ENCODE measurements around the gene TCP10L.

- no peak for TF ChIP-seq CTCF (IDR thresholded peaks at IDR 0.05)
- TF ChIP-seq POLR2A (IDR thresholded peaks at IDR 0.05): no peak
- TF ChIP-seq POLR2AphosphoS5 (IDR thresholded peaks at IDR 0.05): no peak
Observed at GRCh38 chr21:32626621-32627196, 41.4 kb upstream of the TCP10L start.
